HK-2 (cell line): Measurements from ENCODE around the gene TRPM7.
"Not testable (repeated sequence)": the region's sequence is repeated elsewhere in the genome, so short reads cannot be mapped to it uniquely, and the experiment has no call there.

ENCODE experiments used
- DNase-seq: peaks from one replicate; pipeline ENCODE4 v3.0.0-alpha.2; 2018; ENCODE audit not compliant: unreplicated experiment

The TRPM7 gene

GRCh38 chr15:50686469-50687301 is at the start of gene TRPM7:
TRPM7 (minus strand) TSS chr15:50686797; CDS start chr15:50686533, 264 bp downstream.
- DNase-seq: peak; percentile 78

GRCh38 chr15:50735156-50735555 is 48.6 kb upstream of the TRPM7 start:
- no peak for DNase-seq

- DNase-seq: no peak
Measured at GRCh38 chr15:50726315-50726714, 39.7 kb upstream of the TRPM7 start.

GRCh38 chr15:50718700-50719125 is 32.1 kb upstream of the TRPM7 start:
- DNase-seq: no peak

- DNase-seq: no peak
Measured at GRCh38 chr15:50712018-50712417, 25.4 kb upstream of the TRPM7 start.

- DNase-seq: no peak
Measured at GRCh38 chr15:50710585-50710984, 24.0 kb upstream of the TRPM7 start.

- DNase-seq: no peak
Measured at GRCh38 chr15:50707878-50708427, 21.4 kb upstream of the TRPM7 start.

- no peak for DNase-seq
Measured at GRCh38 chr15:50702762-50703334, 16.3 kb upstream of the TRPM7 start.

- DNase-seq: no peak
Measured at GRCh38 chr15:50698101-50698500, 11.5 kb upstream of the TRPM7 start.

- DNase-seq: no peak
Measured at GRCh38 chr15:50697109-50697797, 10.7 kb upstream of the TRPM7 start.

GRCh38 chr15:50694634-50695165 is 8.1 kb upstream of the TRPM7 start:
- DNase-seq: not testable (repeated sequence)

GRCh38 chr15:50687302-50687902 is 805 bp upstream of the TRPM7 start:
- DNase-seq: no peak

GRCh38 chr15:50685976-50686468 is 575 bp downstream of the TRPM7 start:
- DNase-seq: peak; percentile 62

- no peak for DNase-seq
Measured at GRCh38 chr15:50685191-50685975, 1.2 kb downstream of the TRPM7 start.

GRCh38 chr15:50681467-50681866 is 5.1 kb downstream of the TRPM7 start:
- no peak for DNase-seq

GRCh38 chr15:50676799-50677483 is 9.7 kb downstream of the TRPM7 start:
- DNase-seq: peak; percentile 53

GRCh38 chr15:50675535-50676144 is 11.0 kb downstream of the TRPM7 start:
- no peak for DNase-seq

- DNase-seq: no peak
Measured at GRCh38 chr15:50670115-50670514, 16.5 kb downstream of the TRPM7 start.

GRCh38 chr15:50669611-50670010 is 17.0 kb downstream of the TRPM7 start:
- DNase-seq: no peak

- no peak for DNase-seq
Measured at GRCh38 chr15:50665938-50666337, 20.7 kb downstream of the TRPM7 start.
